Heart right ventricle (tissue), 16 donors: Measurements from ENCODE around the gene DYNC2I2. TPM values are rescaled to one million over a fixed set of nuclear protein-coding genes. Genes with fewer than 3 reads are reported as not detected.
"Not testable (repeated sequence)": the region's sequence is repeated elsewhere in the genome, so short reads cannot be mapped to it uniquely, and the experiment has no call there.

Experiments
- ATAC-seq, 8 donors: fragments of 200-7000 bp; cut with Tn5 transposase; one replicate each; pipeline ENCODE4 v1.9.1; 2020; ENCODE audit warnings: mild to moderate bottlenecking in 8 of 8, moderate library complexity in 8 of 8, moderate number of reproducible peaks in 1 of 8
- DNase-seq, 2 donors: peaks; one replicate each; pipeline ENCODE4 v3.0.0-alpha.2; 2020
- H3K27ac ChIP-seq, 10 donors: fragments of 200-600 bp; sonication (generic) in 2 of 10; one replicate each; pipeline versions ENCODE4 v1.5.0 to v1.8.0; 2020 to 2022; ENCODE audit warnings: mild to moderate bottlenecking in 3 of 10
- H3K27me3 ChIP-seq, 7 donors: fragments of 200-600 bp; one replicate each; pipeline ENCODE4 v1.8.0; 2021 to 2022; ENCODE audit warnings: mild to moderate bottlenecking in 2 of 7
- H3K36me3 ChIP-seq, 9 donors: fragments of 200-600 bp; sonication (generic) in 1 of 9; one replicate each; pipeline versions ENCODE4 v1.5.0 to v1.8.0; 2020 to 2022; ENCODE audit warnings: mild to moderate bottlenecking in 2 of 9
- H3K4me1 ChIP-seq, 9 donors: fragments of 200-600 bp; sonication (generic) in 1 of 9; one replicate each; pipeline versions ENCODE4 v1.5.0 to v1.8.0; 2020 to 2022; ENCODE audit warnings: mild to moderate bottlenecking in 4 of 9
- H3K4me3 ChIP-seq, 10 donors: fragments of 200-600 bp; sonication (generic) in 2 of 10; one replicate each; pipeline versions ENCODE4 v1.5.0 to v1.8.0; 2020 to 2022; ENCODE audit warnings: mild to moderate bottlenecking in 7 of 10, moderate library complexity in 2 of 10
- H3K9me3 ChIP-seq, 11 donors: fragments of 200-600 bp in 10 of 11; sonication (generic) in 2 of 11; one replicate each; pipeline versions ENCODE4 v1.5.0 to v1.8.0; 2013 to 2022; ENCODE audit warnings: mild to moderate bottlenecking in 2 of 11, control low read depth in 1 of 11, moderate library complexity in 1 of 11
- CTCF ChIP-seq, 9 donors: fragments of 200-600 bp; sonication (generic) in 2 of 9; IDR thresholded peaks; one replicate each; pipeline versions ENCODE4 v1.5.0 to v1.8.0; 2021 to 2022; ENCODE audit warnings: antibody characterized with exemption in 9 of 9, mild to moderate bottlenecking in 5 of 9, moderate library complexity in 1 of 9
- WGBS, 2 donors: extraction: QIAGEN DNeasy Blood & Tissue Kit; methylation state at CpG; one replicate each; pipeline ENCODE4 v1.1.7; 2013; ENCODE audit warnings: inconsistent platforms in 1 of 2; 5-methylcytosine and 5-hydroxymethylcytosine counted together
- intact Hi-C, 10 donors: fragments of 100-400 bp; cut with DNase I; formaldehyde crosslinking; loops; one replicate each; pipeline versions ENCODE4 v1.11.1 to v1.14.2; 2022
- polyA plus RNA-seq, 2 donors: library from polyadenylated mRNA; stranded (reverse); fragments of 200-250 nt; gene quantifications; one replicate each; pipeline ENCODE4 v1.2.3, GENCODE V29; 2013
- total RNA-seq, 10 donors: library from RNA; stranded (reverse); fragmentation: NEBNext Ultra II Directional in 3 of 10; extraction: Animal tissue kit (Norgen Biotek cat#: 25700) in 3 of 10; gene quantifications; one replicate each; pipeline versions ENCODE4 v1.2.1 to v1.2.4, GENCODE V29; 2021 to 2023
- donor health status: Arrhythmogenic right ventricular cardiomyopathy.
- donor health status: ischemic (EF 13 %, LVEDD 7.1; RV severe dilation, severe dysfunction).
- donor health status: healthy with polysubstance abuse.
- donor health status: DM: no; HTN: yes; CAD: no.
- donor health status: DM: no; HTN: no; CAD: no.
- donor health status: ischemic (EF 25% LVEDD 6.9; RV normal size, moderate dysfunction).
- donor health status: ischemic (EF 25% LVEDD 5.7; RV mildly dilated, moderate dysfunction).
- donor health status: healthy.
- donor health status: DM: yes; HTN: yes; CAD: no.
- donor health status: Ischemic cardiomyopathy.
- donor health status: ischemic (EF 35%, LVEDD 5.7; RV mildly dilated, moderate dysfunction).
- donor health status: nonischemic (EF 11% LVEDD 7.7; RV severe dilation, severe dysfunction).
- donor health status: DM: yes; HTN: yes; CAD: no.
- donor health status: PGD.
- donor health status: ischemic (EF 29% LVEDD 5.4; RV normal size, mild dysfunction).
- donor health status: nonischemic (EF 23%, LVEDD 6.1; RV moderate dilation, normal function).

DYNC2I2 gene
- total and polyA plus RNA-seq, 12 donors = 22.1 to 83.2 (median 31.3) TPM

- H3K9me3 ChIP-seq, intact Hi-C loops, H3K36me3 ChIP-seq, H3K27me3 ChIP-seq, H3K4me1 ChIP-seq, H3K4me3 ChIP-seq, H3K27ac ChIP-seq: not testable (repeated sequence)
- DNase-seq = peak in 1 of 2 donors; percentile 47
- 93 to 94% methylated on average over 9 of the region's 9 CpGs for WGBS, 2 donors
- ATAC-seq = peak in 7 of 8 donors; percentile 29 to 76 (median 59)
- TF ChIP-seq CTCF (IDR thresholded peaks at IDR 0.05) = peak in 6 of 9 donors; percentile 15 to 52 (median 26)
These were observed 8.4 kb downstream of the DYNC2I2 start for GRCh38 chr9:128648206-128648605.

- WGBS, 2 donors = 72 to 76% methylated on average over 12 of the region's 12 CpGs
- Histone ChIP-seq H3K27ac (no peak overlapping the region), H3K4me3 (no peak overlapping the region), H3K9me3 (no peaks in the 10 kb centered on the region), H3K4me1 (no peaks in the 10 kb centered on the region), H3K36me3 (peaks cover 0 to 17% (median 0%) of the 10 kb centered on the region in 9 donors), H3K27me3 (no peaks in the 10 kb centered on the region)
- no peak for DNase-seq
- ATAC-seq = no peak
- no peak for TF ChIP-seq CTCF (IDR thresholded peaks at IDR 0.05)
- intact Hi-C loops = no loop called here
These were observed 12.9 kb downstream of the DYNC2I2 start for GRCh38 chr9:128643519-128644300.

GRCh38 chr9:128642675-128643245 lies 13.9 kb downstream of the DYNC2I2 start:
- Histone ChIP-seq H3K27ac (no peak overlapping the region), H3K27me3 (no peaks in the 10 kb centered on the region), H3K4me1 (no peaks in the 10 kb centered on the region), H3K4me3 (no peak overlapping the region), H3K36me3 (peaks cover 0 to 20% (median 0%) of the 10 kb centered on the region in 9 donors), H3K9me3 (no peaks in the 10 kb centered on the region)
- TF ChIP-seq CTCF (IDR thresholded peaks at IDR 0.05) = no peak
- DNase-seq (no peak), ATAC-seq (no peak)
- intact Hi-C loops = no loop called here
- 79 to 80% methylated on average over 12 of the region's 12 CpGs for WGBS, 2 donors

- DNase-seq (no peak), ATAC-seq (no peak)
- 96 to 97% methylated on average over 18 of the region's 18 CpGs for WGBS, 2 donors
- Histone ChIP-seq H3K36me3 (peaks cover 0 to 20% (median 0%) of the 10 kb centered on the region in 9 donors), H3K27ac (no peak overlapping the region), H3K4me3 (no peak overlapping the region), H3K9me3 (no peaks in the 10 kb centered on the region), H3K4me1 (peaks cover 0 to 12% (median 8%) of the 10 kb centered on the region in 9 donors), H3K27me3 (no peaks in the 10 kb centered on the region)
- no peak for TF ChIP-seq CTCF (IDR thresholded peaks at IDR 0.05)
- intact Hi-C loops = no loop called here
These were observed 16.0 kb downstream of the DYNC2I2 start for GRCh38 chr9:128640603-128641002.
